ENCODE results near the gene CMTR2.
"Not testable (repeated sequence)": the region's sequence is repeated elsewhere in the genome, so short reads cannot be mapped to it uniquely, and the experiment has no call there.

The CMTR2 gene, protein sequence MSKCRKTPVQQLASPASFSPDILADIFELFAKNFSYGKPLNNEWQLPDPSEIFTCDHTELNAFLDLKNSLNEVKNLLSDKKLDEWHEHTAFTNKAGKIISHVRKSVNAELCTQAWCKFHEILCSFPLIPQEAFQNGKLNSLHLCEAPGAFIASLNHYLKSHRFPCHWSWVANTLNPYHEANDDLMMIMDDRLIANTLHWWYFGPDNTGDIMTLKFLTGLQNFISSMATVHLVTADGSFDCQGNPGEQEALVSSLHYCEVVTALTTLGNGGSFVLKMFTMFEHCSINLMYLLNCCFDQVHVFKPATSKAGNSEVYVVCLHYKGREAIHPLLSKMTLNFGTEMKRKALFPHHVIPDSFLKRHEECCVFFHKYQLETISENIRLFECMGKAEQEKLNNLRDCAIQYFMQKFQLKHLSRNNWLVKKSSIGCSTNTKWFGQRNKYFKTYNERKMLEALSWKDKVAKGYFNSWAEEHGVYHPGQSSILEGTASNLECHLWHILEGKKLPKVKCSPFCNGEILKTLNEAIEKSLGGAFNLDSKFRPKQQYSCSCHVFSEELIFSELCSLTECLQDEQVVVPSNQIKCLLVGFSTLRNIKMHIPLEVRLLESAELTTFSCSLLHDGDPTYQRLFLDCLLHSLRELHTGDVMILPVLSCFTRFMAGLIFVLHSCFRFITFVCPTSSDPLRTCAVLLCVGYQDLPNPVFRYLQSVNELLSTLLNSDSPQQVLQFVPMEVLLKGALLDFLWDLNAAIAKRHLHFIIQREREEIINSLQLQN

GRCh38 chr16:71288890-71289731 lies at the start of gene CMTR2:
TSS of gene CMTR2 (minus strand) at chr16:71289402. CDS start at chr16:71285920, 3,482 bp downstream.
- peak; percentile 97 for DNase-seq

GRCh38 chr16:71338632-71339031 lies 49.4 kb upstream of the CMTR2 start:
- no peak for DNase-seq

- no peak for DNase-seq
These were observed 49.0 kb upstream of the CMTR2 start for GRCh38 chr16:71338193-71338592.

GRCh38 chr16:71337631-71338030 lies 48.4 kb upstream of the CMTR2 start:
- no peak for DNase-seq

- no peak for DNase-seq
These were observed 38.9 kb upstream of the CMTR2 start for GRCh38 chr16:71328151-71328550.

DNA sequence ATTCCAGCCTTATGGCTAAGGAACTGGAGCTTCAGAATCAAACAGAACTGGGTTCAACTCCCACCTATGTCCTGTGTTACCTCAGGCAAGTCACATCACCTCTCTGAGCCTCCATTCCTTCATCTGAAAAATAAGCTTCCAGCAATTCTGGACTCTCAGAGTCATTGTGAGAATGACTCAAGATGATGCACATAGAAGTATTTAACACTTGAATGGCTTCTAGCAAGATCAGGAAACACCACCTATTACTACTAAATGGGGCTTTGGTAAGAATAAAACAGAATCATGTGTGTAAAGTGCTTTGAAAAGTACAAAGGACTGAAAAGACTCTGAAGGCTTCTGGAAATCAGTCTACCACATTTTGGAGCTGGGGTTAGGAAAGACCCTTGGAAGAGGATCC lies 38.5 kb upstream of the CMTR2 start:
- no peak for DNase-seq

GRCh38 chr16:71319999-71320398 lies 30.8 kb upstream of the CMTR2 start:
- no peak for DNase-seq

DNA sequence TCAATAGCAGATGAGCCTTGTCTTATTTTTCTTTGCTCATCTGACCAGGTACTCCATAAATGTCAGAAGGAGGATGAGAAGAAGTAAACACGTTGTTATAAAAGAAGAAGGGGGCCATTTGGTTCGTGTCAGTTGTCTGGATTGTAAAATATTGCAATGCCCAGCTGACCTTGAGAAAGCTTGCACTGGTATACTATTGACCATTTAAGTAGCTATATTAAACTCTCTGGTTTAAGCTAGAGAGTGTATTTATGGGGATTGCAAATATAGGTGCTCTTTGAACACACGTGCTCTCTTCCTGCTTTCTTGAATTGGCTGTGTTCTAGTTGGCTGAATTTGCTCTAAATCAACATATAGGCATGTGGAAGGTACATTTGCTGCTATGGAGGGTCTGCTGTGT lies 26.1 kb upstream of the CMTR2 start:
- DNase-seq = no peak

DNA sequence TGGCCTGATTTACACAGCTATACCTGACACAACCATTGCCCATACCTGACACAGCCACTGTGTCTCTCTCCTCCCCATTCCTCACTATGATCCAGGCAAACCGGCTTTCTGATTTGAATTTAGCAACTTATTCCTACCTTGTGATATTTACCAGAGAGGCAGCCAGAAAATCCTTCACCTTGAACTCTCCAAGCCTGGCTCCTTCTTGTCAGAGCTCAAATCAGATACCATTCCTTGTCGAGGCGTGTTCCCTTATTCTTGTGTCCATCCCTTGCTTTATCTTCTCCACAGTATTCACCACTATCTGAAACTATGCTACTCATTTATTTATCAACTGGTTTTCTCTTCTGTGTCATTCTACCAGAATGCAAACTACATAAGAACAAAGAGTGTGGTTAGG lies 24.4 kb upstream of the CMTR2 start:
- DNase-seq = not testable (repeated sequence)

- DNase-seq = peak; percentile 11
These were observed 22.5 kb upstream of the CMTR2 start for GRCh38 chr16:71311553-71312158.

DNA sequence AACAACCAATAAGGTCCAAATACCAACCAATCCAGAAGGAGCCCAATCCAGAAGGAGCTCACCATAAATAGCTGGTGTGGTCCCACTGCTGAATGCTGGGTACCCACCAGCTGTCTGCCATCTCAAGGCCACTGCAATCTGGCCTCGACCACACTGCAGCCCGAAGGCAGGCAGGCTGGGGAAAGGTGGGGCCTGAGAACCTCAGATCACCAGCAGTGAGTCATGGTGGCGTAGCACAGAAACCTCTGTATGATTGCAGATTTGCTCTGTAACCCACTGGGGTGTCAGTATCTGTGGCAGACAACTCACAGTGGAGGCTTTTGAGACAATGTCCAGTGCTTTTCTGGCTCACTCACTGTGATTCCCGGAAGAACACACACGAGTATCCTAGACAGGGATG lies 14.7 kb upstream of the CMTR2 start:
- DNase-seq = no peak

DNA sequence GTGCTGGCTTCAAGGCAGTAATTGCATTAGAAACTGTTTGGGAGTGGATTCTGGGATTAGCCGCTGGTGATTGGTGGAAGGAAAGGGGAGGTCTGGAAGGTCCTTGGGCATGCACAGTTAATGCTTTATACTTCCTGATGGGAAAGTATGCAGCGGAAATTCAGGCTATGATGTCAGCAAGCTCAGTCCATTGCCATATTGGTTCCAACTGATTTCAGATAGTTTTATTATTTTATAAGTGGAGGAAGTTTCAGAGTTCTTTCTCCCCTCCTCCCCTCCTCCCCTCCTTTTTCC lies 8.1 kb upstream of the CMTR2 start:
- DNase-seq = no peak

GRCh38 chr16:71296584-71297340 lies 7.6 kb upstream of the CMTR2 start:
- no peak for DNase-seq

- no peak for DNase-seq
These were observed 6.7 kb upstream of the CMTR2 start for GRCh38 chr16:71295950-71296349.

GRCh38 chr16:71293919-71294318 lies 4.7 kb upstream of the CMTR2 start:
- DNase-seq = peak; percentile 13

- not testable (repeated sequence) for DNase-seq
These were observed 2.9 kb upstream of the CMTR2 start for GRCh38 chr16:71292095-71292494.

GRCh38 chr16:71289732-71290062 lies 495 bp upstream of the CMTR2 start:
- no peak for DNase-seq

- DNase-seq = no peak
These were observed 672 bp downstream of the CMTR2 start for GRCh38 chr16:71288570-71288889.

- no peak for DNase-seq
These were observed 1.3 kb downstream of the CMTR2 start for GRCh38 chr16:71287911-71288310.

DNA sequence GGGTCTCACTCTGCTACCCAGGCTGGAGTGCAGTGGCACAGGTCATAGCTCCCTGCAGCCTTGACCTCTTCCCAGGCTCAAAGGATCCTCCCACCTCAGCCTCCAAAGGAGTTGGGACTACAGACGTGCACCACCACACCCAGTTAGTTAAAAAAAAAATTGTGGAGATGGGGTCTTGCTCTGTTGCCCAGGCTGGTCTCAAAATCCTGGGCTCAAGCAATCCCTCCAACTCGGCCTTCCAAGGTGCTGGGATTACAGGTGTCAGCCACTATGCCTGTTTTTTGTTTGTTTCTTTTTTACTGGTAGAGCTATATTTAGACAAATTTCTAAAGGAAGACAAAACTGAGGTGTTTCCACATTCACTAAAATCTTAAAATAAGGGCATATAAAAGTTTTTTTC lies 1.7 kb downstream of the CMTR2 start:
- no peak for DNase-seq

DNA sequence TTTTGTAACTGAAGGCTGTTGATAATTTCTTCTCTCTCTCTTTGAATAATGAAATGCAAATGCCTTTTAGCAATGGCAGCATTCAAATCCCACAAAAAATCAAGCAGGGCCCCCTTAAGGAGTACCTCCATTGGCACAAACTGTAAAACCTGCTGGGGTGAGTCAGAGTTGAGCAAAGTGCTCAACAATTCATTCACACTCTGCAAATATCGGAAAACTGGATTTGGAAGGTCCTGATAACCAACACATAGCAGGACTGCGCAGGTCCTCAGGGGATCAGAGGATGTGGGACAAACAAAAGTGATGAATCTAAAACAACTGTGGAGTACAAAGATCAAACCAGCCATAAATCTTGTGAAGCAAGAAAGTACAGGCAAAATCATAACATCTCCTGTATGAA lies 5.6 kb downstream of the CMTR2 start:
- DNase-seq = no peak

- DNase-seq = no peak
These were observed 6.3 kb downstream of the CMTR2 start for GRCh38 chr16:71282943-71283342.

Data from fibroblast of skin of right quadriceps (primary cell).